ENCODE measurements around the gene SLC17A7.
A peak's percentile ranks its signal among the peaks of the same experiment; 100 is the strongest.

Gene SLC17A7

DNA sequence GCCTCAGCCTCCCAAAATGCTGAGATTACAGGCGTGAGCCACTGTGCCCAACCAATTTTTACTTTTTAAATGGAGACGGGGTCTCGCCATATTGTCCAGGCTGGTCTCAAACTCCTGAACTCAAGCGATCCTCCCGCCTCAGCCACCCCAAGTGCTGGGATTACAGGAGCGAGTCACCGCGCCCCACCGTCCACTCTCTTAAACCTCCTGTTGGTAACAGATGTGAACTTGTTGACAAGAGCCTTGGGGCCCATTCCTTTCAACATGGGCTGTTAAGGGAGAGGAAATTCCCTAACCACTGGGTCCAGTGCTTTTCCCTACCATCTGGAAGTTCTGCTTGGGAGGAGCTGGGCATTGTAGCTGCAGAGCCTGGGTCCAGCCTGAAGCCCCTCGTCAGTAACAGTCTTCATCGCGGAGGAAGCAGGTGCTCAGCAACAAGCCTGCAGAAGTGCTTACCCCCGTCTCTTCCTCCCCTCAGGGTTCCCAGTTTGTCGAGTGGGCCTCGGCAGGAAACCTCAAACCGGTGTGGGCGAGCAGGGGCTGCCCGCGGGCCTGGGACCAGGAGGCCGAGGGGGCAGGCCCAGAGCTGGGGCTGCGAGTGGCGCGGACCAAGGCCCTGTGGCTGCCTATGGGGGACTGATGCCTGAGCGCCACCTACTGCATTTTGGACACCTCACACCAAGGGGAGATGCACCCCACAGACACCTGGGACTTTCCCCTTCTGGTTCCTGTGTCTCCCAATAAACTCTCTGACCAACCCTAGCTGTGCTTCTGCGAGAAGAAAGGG lies 28.7 kb upstream of the SLC17A7 start:
- peaks cover 3 to 42% of the 10 kb centered on the region in 2 experiments for H3K36me3 ChIP-seq (ENCODE audit: control insufficient read depth in 1 of 2, insufficient read depth in 2 of 2, low read depth in 1 of 2, low read length in 2 of 2)
- no peak overlapping the region for H3K4me2 ChIP-seq (ENCODE audit: low read length, poor library complexity, severe bottlenecking)
- H3K14ac ChIP-seq (ENCODE audit: low read length in 2 of 2), result no peak overlapping the region
- no peak overlapping the region for H3K23ac ChIP-seq (ENCODE audit: low read length in 2 of 2)
- H2AFZ ChIP-seq (ENCODE audit: low read depth, low read length), result no peak overlapping the region
- no peak overlapping the region for H2BK120ac ChIP-seq (ENCODE audit: low read depth, low read length)
- no peaks in the 10 kb centered on the region for H3K79me1 ChIP-seq (replicated peaks; ENCODE audit: low read length, poor library complexity, severe bottlenecking)
- H3K18ac ChIP-seq (ENCODE audit: low read depth in 1 of 2, low read length in 2 of 2), result no peak overlapping the region
- H3K9ac ChIP-seq (ENCODE audit: low read length), result no peak overlapping the region
- DNase-seq, result peak; percentile 42
- no peak overlapping the region for H2AK5ac ChIP-seq (ENCODE audit: low read length, severe bottlenecking)
- WGBS, result 96% methylated on average over 25 of the region's 25 CpGs
- no peak overlapping the region for H3K4ac ChIP-seq (ENCODE audit: low read depth in 1 of 2, low read length in 2 of 2)
- H3K4me1 ChIP-seq (ENCODE audit: control insufficient read depth, insufficient read depth, low read depth, low read length), result peaks cover 11% of the 10 kb centered on the region
- H3K9me3 ChIP-seq (ENCODE audit: control insufficient read depth, low read length), result no peaks in the 10 kb centered on the region
- H4K91ac ChIP-seq (ENCODE audit: low read length), result no peak overlapping the region
- no peak overlapping the region for H2BK5ac ChIP-seq (ENCODE audit: low read depth, low read length, poor library complexity, severe bottlenecking)
- H3K27ac ChIP-seq (ENCODE audit: low read length, poor library complexity, severe bottlenecking), result no peak overlapping the region
- no peak overlapping the region for H3K4me3 ChIP-seq (ENCODE audit: insufficient read depth in 1 of 2, low read depth in 1 of 2, low read length in 2 of 2)
- H3K27me3 ChIP-seq (ENCODE audit: control insufficient read depth in 1 of 2, insufficient read depth in 1 of 2, low read length in 2 of 2), result peaks cover 0 to 7% of the 10 kb centered on the region in 2 experiments
- H2BK15ac ChIP-seq (ENCODE audit: low read depth, poor library complexity, severe bottlenecking), result no peak overlapping the region
- H4K8ac ChIP-seq (ENCODE audit: low read length), result no peak overlapping the region
- H2BK12ac ChIP-seq (ENCODE audit: low read length in 2 of 2), result peak overlapping the region in 1 of 2 experiments; percentile 24

DNA sequence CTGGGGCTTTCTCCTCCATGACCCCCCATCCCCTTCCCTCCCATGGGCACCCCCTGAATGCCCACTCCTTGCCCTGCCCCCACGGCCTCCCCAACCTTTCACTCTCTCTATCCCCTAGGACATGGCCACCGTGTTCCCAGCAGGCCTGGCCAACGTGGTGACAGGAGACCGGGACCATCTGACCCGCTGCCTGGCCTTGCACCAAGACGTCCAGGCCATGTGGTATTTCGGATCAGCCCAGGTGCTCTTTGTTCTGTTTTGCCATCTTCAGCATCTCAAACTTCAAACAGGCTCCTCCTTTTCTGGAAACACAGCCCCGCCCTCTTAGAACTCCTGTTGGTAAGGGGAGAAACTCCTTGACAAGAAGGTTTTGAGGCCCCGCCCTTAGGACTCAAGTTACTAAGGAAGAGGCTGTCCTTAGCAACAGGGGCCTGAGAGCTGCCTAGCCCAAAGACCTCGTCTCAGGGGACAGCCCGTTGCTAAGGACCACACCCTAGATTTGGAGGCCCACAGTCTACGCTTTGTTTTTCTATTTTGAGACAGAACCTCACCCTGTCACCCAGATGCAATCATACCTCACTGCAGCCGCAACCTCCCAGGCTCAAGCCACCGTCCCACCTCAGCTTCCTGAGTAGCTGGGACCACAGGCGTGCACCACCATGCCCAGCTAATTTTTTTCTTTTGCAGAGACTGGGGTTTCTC lies 27.6 kb upstream of the SLC17A7 start:
- no peak overlapping the region for H3K18ac ChIP-seq (ENCODE audit: low read depth in 1 of 2, low read length in 2 of 2)
- no peak overlapping the region for H2BK15ac ChIP-seq (ENCODE audit: low read depth, poor library complexity, severe bottlenecking)
- no peak overlapping the region for H2AFZ ChIP-seq (ENCODE audit: low read depth, low read length)
- H3K4me2 ChIP-seq (ENCODE audit: low read length, poor library complexity, severe bottlenecking), result no peak overlapping the region
- H2BK120ac ChIP-seq (ENCODE audit: low read depth, low read length), result no peak overlapping the region
- no peak overlapping the region for H2AK5ac ChIP-seq (ENCODE audit: low read length, severe bottlenecking)
- 79% methylated on average over 14 of the region's 15 CpGs for WGBS
- peak; percentile 17 for DNase-seq
- no peak overlapping the region for H3K23ac ChIP-seq (ENCODE audit: low read length in 2 of 2)
- peak overlapping the region in 1 of 2 experiments; percentile 44 for H3K4me3 ChIP-seq (ENCODE audit: insufficient read depth in 1 of 2, low read depth in 1 of 2, low read length in 2 of 2)
- H3K27me3 ChIP-seq (ENCODE audit: control insufficient read depth in 1 of 2, insufficient read depth in 1 of 2, low read length in 2 of 2), result no peaks in the 10 kb centered on the region
- no peaks in the 10 kb centered on the region for H3K79me1 ChIP-seq (replicated peaks; ENCODE audit: low read length, poor library complexity, severe bottlenecking)
- H2BK5ac ChIP-seq (ENCODE audit: low read depth, low read length, poor library complexity, severe bottlenecking), result no peak overlapping the region
- no peaks in the 10 kb centered on the region for H3K9me3 ChIP-seq (ENCODE audit: control insufficient read depth, low read length)
- H3K27ac ChIP-seq (ENCODE audit: low read length, poor library complexity, severe bottlenecking), result no peak overlapping the region
- H3K14ac ChIP-seq (ENCODE audit: low read length in 2 of 2), result no peak overlapping the region
- peaks cover 4% of the 10 kb centered on the region for H3K4me1 ChIP-seq (ENCODE audit: control insufficient read depth, insufficient read depth, low read depth, low read length)
- no peak overlapping the region for H3K4ac ChIP-seq (ENCODE audit: low read depth in 1 of 2, low read length in 2 of 2)
- peak overlapping the region; percentile 51 for H3K9ac ChIP-seq (ENCODE audit: low read length)
- H2BK12ac ChIP-seq (ENCODE audit: low read length in 2 of 2), result no peak overlapping the region
- H4K91ac ChIP-seq (ENCODE audit: low read length), result no peak overlapping the region
- H4K8ac ChIP-seq (ENCODE audit: low read length), result no peak overlapping the region
- H3K36me3 ChIP-seq (ENCODE audit: control insufficient read depth in 1 of 2, insufficient read depth in 2 of 2, low read depth in 1 of 2, low read length in 2 of 2), result peaks cover 8 to 53% of the 10 kb centered on the region in 2 experiments

DNA sequence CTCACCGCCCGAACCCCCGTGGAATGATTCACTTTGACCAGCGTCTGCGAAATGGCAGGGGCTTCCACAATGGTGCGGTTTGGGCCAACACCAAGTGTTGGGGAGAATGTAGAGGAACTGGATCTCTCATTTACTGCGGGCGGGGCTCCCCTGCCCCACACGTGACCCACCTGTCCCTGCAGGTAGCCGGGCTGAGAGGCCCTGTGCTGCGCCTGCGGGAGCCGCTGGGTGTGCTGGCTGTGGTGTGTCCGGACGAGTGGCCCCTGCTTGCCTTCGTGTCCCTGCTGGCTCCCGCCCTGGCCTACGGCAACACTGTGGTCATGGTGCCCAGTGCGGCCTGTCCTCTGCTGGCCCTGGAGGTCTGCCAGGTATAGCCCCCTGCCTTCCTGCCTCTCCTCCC lies 26.9 kb upstream of the SLC17A7 start:
- DNase-seq, result no peak
- no peak overlapping the region for H3K4me2 ChIP-seq (ENCODE audit: low read length, poor library complexity, severe bottlenecking)
- H3K4me3 ChIP-seq (ENCODE audit: insufficient read depth in 1 of 2, low read depth in 1 of 2, low read length in 2 of 2), result no peak overlapping the region
- no peak overlapping the region for H2BK15ac ChIP-seq (ENCODE audit: low read depth, poor library complexity, severe bottlenecking)
- no peaks in the 10 kb centered on the region for H3K79me1 ChIP-seq (replicated peaks; ENCODE audit: low read length, poor library complexity, severe bottlenecking)
- H2AFZ ChIP-seq (ENCODE audit: low read depth, low read length), result no peak overlapping the region
- H3K23ac ChIP-seq (ENCODE audit: low read length in 2 of 2), result no peak overlapping the region
- H3K4me1 ChIP-seq (ENCODE audit: control insufficient read depth, insufficient read depth, low read depth, low read length), result peaks cover 1% of the 10 kb centered on the region
- H3K36me3 ChIP-seq (ENCODE audit: control insufficient read depth in 1 of 2, insufficient read depth in 2 of 2, low read depth in 1 of 2, low read length in 2 of 2), result peaks cover 8 to 56% of the 10 kb centered on the region in 2 experiments
- H2AK5ac ChIP-seq (ENCODE audit: low read length, severe bottlenecking), result no peak overlapping the region
- H3K27me3 ChIP-seq (ENCODE audit: control insufficient read depth in 1 of 2, insufficient read depth in 1 of 2, low read length in 2 of 2), result no peaks in the 10 kb centered on the region
- no peak overlapping the region for H2BK120ac ChIP-seq (ENCODE audit: low read depth, low read length)
- no peak overlapping the region for H4K8ac ChIP-seq (ENCODE audit: low read length)
- H3K9me3 ChIP-seq (ENCODE audit: control insufficient read depth, low read length), result no peaks in the 10 kb centered on the region
- H3K18ac ChIP-seq (ENCODE audit: low read depth in 1 of 2, low read length in 2 of 2), result no peak overlapping the region
- H2BK12ac ChIP-seq (ENCODE audit: low read length in 2 of 2), result no peak overlapping the region
- 91% methylated on average over 19 of the region's 19 CpGs for WGBS
- peak overlapping the region; percentile 51 for H3K9ac ChIP-seq (ENCODE audit: low read length)
- no peak overlapping the region for H3K14ac ChIP-seq (ENCODE audit: low read length in 2 of 2)
- H3K4ac ChIP-seq (ENCODE audit: low read depth in 1 of 2, low read length in 2 of 2), result no peak overlapping the region
- no peak overlapping the region for H4K91ac ChIP-seq (ENCODE audit: low read length)
- H2BK5ac ChIP-seq (ENCODE audit: low read depth, low read length, poor library complexity, severe bottlenecking), result no peak overlapping the region
- no peak overlapping the region for H3K27ac ChIP-seq (ENCODE audit: low read length, poor library complexity, severe bottlenecking)

DNA sequence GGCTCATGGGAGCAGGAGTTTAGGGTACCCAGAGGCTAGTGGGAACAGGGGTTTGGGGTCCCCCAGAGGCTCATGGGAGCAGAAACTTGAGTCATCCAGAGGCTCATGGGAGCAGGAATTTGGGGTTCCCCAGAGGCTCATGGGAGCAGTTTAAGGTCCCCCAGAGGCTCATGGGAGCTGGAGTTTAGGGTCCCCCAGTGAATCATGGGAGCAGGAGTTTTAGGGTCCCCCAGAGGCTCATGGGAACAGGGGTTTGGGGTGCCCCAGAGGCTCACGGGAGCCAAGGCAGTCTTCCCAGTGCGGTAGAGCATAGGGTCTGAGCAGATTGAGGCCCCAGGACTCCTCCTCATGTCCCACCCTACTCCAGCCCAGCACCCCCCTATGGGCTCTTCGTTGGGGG lies 24.0 kb upstream of the SLC17A7 start:
- Histone ChIP-seq H3K79me1 (replicated peaks; ENCODE audit: low read length, poor library complexity, severe bottlenecking) (no peaks in the 10 kb centered on the region), H3K4me1 (ENCODE audit: control insufficient read depth, insufficient read depth, low read depth, low read length) (peaks cover 1% of the 10 kb centered on the region), H3K27me3 (ENCODE audit: control insufficient read depth in 1 of 2, insufficient read depth in 1 of 2, low read length in 2 of 2) (no peaks in the 10 kb centered on the region), H2AFZ (ENCODE audit: low read depth, low read length) (no peak overlapping the region), H3K9ac (ENCODE audit: low read length) (no peak overlapping the region), H2BK12ac (ENCODE audit: low read length in 2 of 2) (no peak overlapping the region), H3K36me3 (ENCODE audit: control insufficient read depth in 1 of 2, insufficient read depth in 2 of 2, low read depth in 1 of 2, low read length in 2 of 2) (peaks cover 8 to 69% of the 10 kb centered on the region in 2 experiments), H3K23ac (ENCODE audit: low read length in 2 of 2) (no peak overlapping the region), H3K9me3 (ENCODE audit: control insufficient read depth, low read length) (no peaks in the 10 kb centered on the region), H2AK5ac (ENCODE audit: low read length, severe bottlenecking) (no peak overlapping the region), H3K18ac (ENCODE audit: low read depth in 1 of 2, low read length in 2 of 2) (no peak overlapping the region), H3K4me3 (ENCODE audit: insufficient read depth in 1 of 2, low read depth in 1 of 2, low read length in 2 of 2) (no peak overlapping the region), H2BK5ac (ENCODE audit: low read depth, low read length, poor library complexity, severe bottlenecking) (no peak overlapping the region), H3K27ac (ENCODE audit: low read length, poor library complexity, severe bottlenecking) (no peak overlapping the region), H3K4me2 (ENCODE audit: low read length, poor library complexity, severe bottlenecking) (no peak overlapping the region), H3K4ac (ENCODE audit: low read depth in 1 of 2, low read length in 2 of 2) (no peak overlapping the region), H2BK120ac (ENCODE audit: low read depth, low read length) (no peak overlapping the region), H2BK15ac (ENCODE audit: low read depth, poor library complexity, severe bottlenecking) (no peak overlapping the region), H4K8ac (ENCODE audit: low read length) (no peak overlapping the region), H4K91ac (ENCODE audit: low read length) (no peak overlapping the region), H3K14ac (ENCODE audit: low read length in 2 of 2) (no peak overlapping the region)
- DNase-seq, result no peak
- 97% methylated on average over 3 of the region's 3 CpGs for WGBS
